Mesenchymal stem cell (in vitro differentiated cells and primary cell): ENCODE measurements around the gene CTSC.

ENCODE experiments used
- DNase-seq: peaks from one replicate; pipeline ENCODE4 v3.0.0-alpha.2; 2013
- H2AFZ ChIP-seq: one replicate; pipeline ENCODE4 v1.6.1; 2013; ENCODE audit warnings: low read depth, mild to moderate bottlenecking, control low read depth, inconsistent platforms, low read length, moderate library complexity
- H2AK5ac ChIP-seq: 2 replicates; pipeline ENCODE4 v1.6.1; 2013; ENCODE audit warnings: low read length, moderate library complexity, mild to moderate bottlenecking, inconsistent platforms; ENCODE audit not compliant: severe bottlenecking
- H2BK120ac ChIP-seq: one replicate; pipeline ENCODE4 v1.6.1; 2013; ENCODE audit warnings: low read depth, mild to moderate bottlenecking, inconsistent platforms, low read length, moderate library complexity
- H2BK12ac ChIP-seq, 2 experiments: one replicate each; pipeline ENCODE4 v1.6.1; 2013; ENCODE audit warnings: inconsistent platforms in 2 of 2, low read length in 2 of 2, mild to moderate bottlenecking in 2 of 2, moderate library complexity in 2 of 2, control low read depth in 1 of 2
- H2BK15ac ChIP-seq: one replicate; pipeline ENCODE4 v1.6.1; 2013; ENCODE audit warnings: mild to moderate bottlenecking, low read depth, inconsistent platforms; ENCODE audit not compliant: poor library complexity, severe bottlenecking
- H2BK5ac ChIP-seq: 2 replicates; pipeline ENCODE4 v1.6.1; 2013; ENCODE audit warnings: low read depth, mild to moderate bottlenecking, low read length, control low read depth, inconsistent platforms; ENCODE audit not compliant: poor library complexity, severe bottlenecking
- H3K14ac ChIP-seq, 2 experiments: one replicate each; pipeline ENCODE4 v1.6.1; 2013; ENCODE audit warnings: inconsistent platforms in 2 of 2, low read length in 2 of 2, control low read depth in 1 of 2, mild to moderate bottlenecking in 1 of 2, moderate library complexity in 1 of 2
- H3K18ac ChIP-seq, 2 experiments: one replicate each; pipeline ENCODE4 v1.6.1; 2013; ENCODE audit warnings: inconsistent platforms in 2 of 2, low read length in 2 of 2, control low read depth in 1 of 2, low read depth in 1 of 2, mild to moderate bottlenecking in 1 of 2
- H3K23ac ChIP-seq, 2 experiments: one replicate each; pipeline ENCODE4 v1.6.1; 2013; ENCODE audit warnings: inconsistent platforms in 2 of 2, low read length in 2 of 2, mild to moderate bottlenecking in 2 of 2, moderate library complexity in 2 of 2, control low read depth in 1 of 2
- H3K27ac ChIP-seq: 2 replicates; pipeline ENCODE4 v1.5.1; 2013; ENCODE audit warnings: mild to moderate bottlenecking, moderate library complexity, low read length, control low read depth, inconsistent platforms; ENCODE audit not compliant: poor library complexity, severe bottlenecking
- H3K27me3 ChIP-seq, 2 experiments: 2 replicates each; pipeline versions ENCODE4 v1.6.1 to v1.7.0; 2013; ENCODE audit warnings: low read length in 2 of 2, mild to moderate bottlenecking in 2 of 2, moderate library complexity in 2 of 2, control low read depth in 1 of 2, inconsistent platforms in 1 of 2; ENCODE audit not compliant: control insufficient read depth in 1 of 2, insufficient read depth in 1 of 2
- H3K36me3 ChIP-seq, 2 experiments: 2 replicates each; pipeline versions ENCODE4 v1.6.1 to v1.7.0; 2013; ENCODE audit warnings: low read length in 2 of 2, control low read depth in 1 of 2, inconsistent platforms in 1 of 2, low read depth in 1 of 2, mild to moderate bottlenecking in 1 of 2; ENCODE audit not compliant: insufficient read depth in 2 of 2, control insufficient read depth in 1 of 2
- H3K4ac ChIP-seq, 2 experiments: one replicate each; pipeline ENCODE4 v1.6.1; 2013; ENCODE audit warnings: inconsistent platforms in 2 of 2, low read length in 2 of 2, mild to moderate bottlenecking in 2 of 2, moderate library complexity in 2 of 2, control low read depth in 1 of 2, low read depth in 1 of 2
- H3K4me1 ChIP-seq: 2 replicates; pipeline ENCODE4 v1.6.1; 2013; ENCODE audit warnings: low read depth, low read length, control low read depth; ENCODE audit not compliant: control insufficient read depth, insufficient read depth
- H3K4me2 ChIP-seq: 2 replicates; pipeline ENCODE4 v1.6.1; 2013; ENCODE audit warnings: low read length, mild to moderate bottlenecking, inconsistent platforms; ENCODE audit not compliant: poor library complexity, severe bottlenecking
- H3K4me3 ChIP-seq, 2 experiments: 2 replicates each; pipeline versions ENCODE4 v1.5.1 to v1.7.0; 2013; ENCODE audit warnings: low read length in 2 of 2, mild to moderate bottlenecking in 2 of 2, control low read depth in 1 of 2, low read depth in 1 of 2; ENCODE audit not compliant: insufficient read depth in 1 of 2
- H3K79me1 ChIP-seq: replicated peaks from 2 replicates; pipeline ENCODE4 v1.6.1; 2013; ENCODE audit warnings: mild to moderate bottlenecking, control low read depth, low read length, inconsistent platforms; ENCODE audit not compliant: poor library complexity, severe bottlenecking
- H3K9ac ChIP-seq: 2 replicates; pipeline ENCODE4 v1.7.0; 2013; ENCODE audit warnings: mild to moderate bottlenecking, low read length, moderate library complexity
- H3K9me3 ChIP-seq: 2 replicates; pipeline ENCODE4 v1.7.0; 2013; ENCODE audit warnings: mild to moderate bottlenecking, low read length; ENCODE audit not compliant: control insufficient read depth
- H4K8ac ChIP-seq: one replicate; pipeline ENCODE4 v1.6.1; 2013; ENCODE audit warnings: inconsistent platforms, mild to moderate bottlenecking, low read length, moderate library complexity
- H4K91ac ChIP-seq: one replicate; pipeline ENCODE4 v1.6.1; 2013; ENCODE audit warnings: mild to moderate bottlenecking, low read length, inconsistent platforms
- WGBS: methylation state at CpG from one replicate; pipeline ENCODE4 v1.1.7; 2013; ENCODE audit warnings: mixed read lengths; 5-methylcytosine and 5-hydroxymethylcytosine counted together

The CTSC gene

GRCh38 chr11:88305430-88305829 lies 32.1 kb downstream of the CTSC start:
- peaks cover 13 to 27% of the 10 kb centered on the region in 2 experiments for H3K36me3 ChIP-seq
- no peak overlapping the region for H3K4ac ChIP-seq
- H3K9me3 ChIP-seq = peaks cover 4% of the 10 kb centered on the region
- no CpG with 5 or more reads among the region's 1 CpG for WGBS
- no peak overlapping the region for H3K4me3 ChIP-seq
- no peak overlapping the region for H2BK5ac ChIP-seq
- H2BK120ac ChIP-seq = no peak overlapping the region
- H2BK12ac ChIP-seq = no peak overlapping the region
- DNase-seq = no peak
- no peak overlapping the region for H3K4me2 ChIP-seq
- no peak overlapping the region for H3K18ac ChIP-seq
- peaks cover 15% of the 10 kb centered on the region for H3K79me1 ChIP-seq
- no peak overlapping the region for H3K27ac ChIP-seq
- H3K9ac ChIP-seq = no peak overlapping the region
- no peak overlapping the region for H2AK5ac ChIP-seq
- no peak overlapping the region for H2AFZ ChIP-seq
- no peak overlapping the region for H3K23ac ChIP-seq
- H3K4me1 ChIP-seq = no peaks in the 10 kb centered on the region
- H3K14ac ChIP-seq = no peak overlapping the region
- H4K8ac ChIP-seq = no peak overlapping the region
- H4K91ac ChIP-seq = no peak overlapping the region
- H2BK15ac ChIP-seq = no peak overlapping the region
- H3K27me3 ChIP-seq = no peaks in the 10 kb centered on the region

DNA sequence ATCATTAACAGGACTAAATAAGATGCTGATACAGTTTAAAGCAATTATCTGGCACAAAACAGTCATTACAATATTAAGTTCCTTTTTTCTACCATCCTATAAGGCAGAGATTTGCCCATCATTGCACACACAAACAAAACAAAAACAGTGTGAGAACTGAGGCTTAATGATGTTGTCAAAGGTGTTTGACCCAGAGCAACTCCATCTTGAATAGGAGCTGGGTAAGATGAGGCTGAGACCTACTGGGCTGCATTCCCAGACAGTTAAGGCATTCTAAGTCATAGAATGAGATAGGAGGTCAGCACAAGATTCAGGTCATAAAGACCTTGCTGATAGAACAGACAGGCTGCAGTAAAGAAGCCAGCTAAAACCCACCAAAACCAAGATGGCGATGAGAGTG lies 33.2 kb downstream of the CTSC start:
- 96% methylated on average over 1 of the region's 1 CpG for WGBS
- Histone ChIP-seq H3K18ac (no peak overlapping the region), H2BK5ac (no peak overlapping the region), H3K4ac (no peak overlapping the region), H3K23ac (no peak overlapping the region), H3K9me3 (peaks cover 4% of the 10 kb centered on the region), H3K36me3 (peaks cover 13 to 31% of the 10 kb centered on the region in 2 experiments), H3K4me1 (no peaks in the 10 kb centered on the region), H2BK12ac (no peak overlapping the region), H3K27ac (no peak overlapping the region), H2BK15ac (no peak overlapping the region), H3K14ac (no peak overlapping the region), H3K4me3 (no peak overlapping the region), H2AK5ac (no peak overlapping the region), H3K9ac (no peak overlapping the region), H3K4me2 (no peak overlapping the region), H2BK120ac (no peak overlapping the region), H3K27me3 (no peaks in the 10 kb centered on the region), H3K79me1 (peaks cover 15% of the 10 kb centered on the region), H4K8ac (no peak overlapping the region), H4K91ac (no peak overlapping the region), H2AFZ (no peak overlapping the region)
- no peak for DNase-seq

DNA sequence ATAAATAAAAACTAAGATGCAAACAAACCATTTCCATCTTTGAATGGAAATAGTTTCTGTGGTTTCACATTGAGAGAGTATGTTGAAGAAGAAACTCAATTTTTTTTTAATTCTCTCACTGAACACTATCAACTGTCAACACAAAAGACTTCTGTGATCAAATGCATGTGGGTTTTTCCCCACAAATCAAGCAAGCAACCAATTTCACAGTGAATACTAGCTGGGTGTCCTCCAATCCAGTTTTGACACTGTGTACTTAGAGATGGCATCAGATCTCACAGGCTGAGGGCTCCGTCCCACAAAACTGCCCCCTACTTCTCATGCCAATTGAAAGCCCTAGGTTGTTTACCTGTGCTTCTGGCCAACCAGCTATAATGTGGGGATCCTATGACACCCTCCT lies 34.5 kb downstream of the CTSC start:
- no peak overlapping the region for H4K91ac ChIP-seq
- no peak overlapping the region for H3K27ac ChIP-seq
- H2BK12ac ChIP-seq = no peak overlapping the region
- no peak overlapping the region for H3K4ac ChIP-seq
- H3K14ac ChIP-seq = no peak overlapping the region
- H2BK5ac ChIP-seq = no peak overlapping the region
- H3K18ac ChIP-seq = no peak overlapping the region
- H3K27me3 ChIP-seq = no peaks in the 10 kb centered on the region
- H3K4me2 ChIP-seq = no peak overlapping the region
- H3K79me1 ChIP-seq = peaks cover 10% of the 10 kb centered on the region
- no peaks in the 10 kb centered on the region for H3K4me1 ChIP-seq
- peaks cover 13 to 25% of the 10 kb centered on the region in 2 experiments for H3K36me3 ChIP-seq
- no peak overlapping the region for H2AFZ ChIP-seq
- no peak overlapping the region for H2BK15ac ChIP-seq
- no peak overlapping the region for H4K8ac ChIP-seq
- H3K9me3 ChIP-seq = peaks cover 4% of the 10 kb centered on the region
- WGBS = 100% methylated on average over 1 of the region's 1 CpG
- H3K9ac ChIP-seq = no peak overlapping the region
- no peak overlapping the region for H3K4me3 ChIP-seq
- no peak overlapping the region for H2BK120ac ChIP-seq
- DNase-seq = no peak
- H2AK5ac ChIP-seq = no peak overlapping the region
- no peak overlapping the region for H3K23ac ChIP-seq

GRCh38 chr11:88301488-88302140 lies 35.9 kb downstream of the CTSC start:
- peaks cover 10% of the 10 kb centered on the region for H3K79me1 ChIP-seq
- no peak overlapping the region for H2BK15ac ChIP-seq
- H3K27ac ChIP-seq = no peak overlapping the region
- no peak overlapping the region for H3K23ac ChIP-seq
- no peaks in the 10 kb centered on the region for H3K4me1 ChIP-seq
- H4K91ac ChIP-seq = no peak overlapping the region
- no peak overlapping the region for H3K9ac ChIP-seq
- H3K4ac ChIP-seq = no peak overlapping the region
- no peak overlapping the region for H2BK5ac ChIP-seq
- WGBS = 73% methylated on average over 7 of the region's 9 CpGs
- H3K14ac ChIP-seq = no peak overlapping the region
- no peak overlapping the region for H3K4me2 ChIP-seq
- peaks cover 4% of the 10 kb centered on the region for H3K9me3 ChIP-seq
- no peak overlapping the region for H2BK120ac ChIP-seq
- no peak overlapping the region for H2AK5ac ChIP-seq
- no peaks in the 10 kb centered on the region for H3K27me3 ChIP-seq
- H4K8ac ChIP-seq = no peak overlapping the region
- H3K18ac ChIP-seq = no peak overlapping the region
- no peak overlapping the region for H2BK12ac ChIP-seq
- peak; percentile 80 for DNase-seq
- H3K4me3 ChIP-seq = no peak overlapping the region
- peaks cover 10 to 19% of the 10 kb centered on the region in 2 experiments for H3K36me3 ChIP-seq
- no peak overlapping the region for H2AFZ ChIP-seq
